Fibroblast of skin of right quadriceps (primary cell): ENCODE data around the gene JAKMIP3.
"Not testable (repeated sequence)": the region's sequence is repeated elsewhere in the genome, so short reads cannot be mapped to it uniquely, and the experiment has no call there.

ENCODE experiments used
- DNase-seq: peaks from one replicate; pipeline ENCODE4 v3.0.0-alpha.2; 2013

Gene JAKMIP3

GRCh38 chr10:132066812-132067211 is 1.1 kb downstream of the JAKMIP3 start:
- DNase-seq, result no peak

GRCh38 chr10:132068431-132069121 is 2.8 kb downstream of the JAKMIP3 start:
- DNase-seq, result no peak

DNA sequence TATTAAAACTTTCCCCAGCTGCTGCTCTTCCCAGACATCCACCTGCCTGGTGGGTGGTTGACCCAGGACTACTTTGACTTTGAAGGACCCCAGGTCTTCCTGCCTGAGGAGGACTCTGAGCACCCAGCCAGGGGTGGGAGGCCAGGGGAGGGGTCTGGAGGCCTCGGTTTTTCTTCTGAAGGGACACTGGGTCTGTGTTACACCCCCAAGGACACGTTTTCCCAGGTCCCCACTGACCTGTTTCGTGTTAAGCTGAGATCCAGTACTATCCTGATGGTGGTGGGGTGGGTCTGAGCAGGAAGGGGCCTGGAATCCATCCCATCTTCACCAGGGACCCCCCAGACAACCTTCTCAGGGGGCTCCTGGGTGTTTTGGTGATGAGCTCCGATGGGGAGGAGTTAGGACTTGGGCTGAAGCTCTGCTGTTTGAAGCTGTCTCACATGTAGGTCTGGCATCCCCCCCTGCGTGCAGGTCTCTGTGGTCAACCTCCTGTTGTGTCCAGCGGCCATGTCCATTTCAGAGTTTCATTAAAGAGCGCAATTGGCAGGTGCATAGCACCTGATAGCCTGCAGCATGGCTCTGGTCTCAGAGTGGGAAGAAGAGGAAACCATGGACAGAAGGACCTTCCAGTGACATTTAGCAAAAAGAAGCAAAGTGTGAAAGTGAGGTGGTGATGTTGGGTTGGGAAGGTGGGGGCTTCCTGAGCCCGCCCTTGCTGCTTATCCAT is 3.5 kb downstream of the JAKMIP3 start:
- DNase-seq, result no peak

DNA sequence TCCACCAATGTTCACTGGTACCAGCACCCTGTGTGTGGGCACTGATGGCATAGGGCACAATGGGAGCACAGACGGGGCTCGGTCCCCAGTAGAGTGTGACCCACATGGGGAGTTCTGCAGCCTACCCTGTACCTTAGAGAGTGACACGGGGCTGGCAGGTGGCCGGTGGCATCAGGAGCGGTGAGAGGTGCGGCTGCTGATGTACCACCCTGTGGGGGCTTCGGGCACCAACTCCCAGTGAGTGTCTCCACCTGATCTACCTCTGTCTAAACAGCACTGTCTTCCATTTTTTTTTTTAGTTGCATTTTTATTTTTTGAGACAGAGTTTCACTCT is 4.1 kb downstream of the JAKMIP3 start:
- DNase-seq, result no peak

DNA sequence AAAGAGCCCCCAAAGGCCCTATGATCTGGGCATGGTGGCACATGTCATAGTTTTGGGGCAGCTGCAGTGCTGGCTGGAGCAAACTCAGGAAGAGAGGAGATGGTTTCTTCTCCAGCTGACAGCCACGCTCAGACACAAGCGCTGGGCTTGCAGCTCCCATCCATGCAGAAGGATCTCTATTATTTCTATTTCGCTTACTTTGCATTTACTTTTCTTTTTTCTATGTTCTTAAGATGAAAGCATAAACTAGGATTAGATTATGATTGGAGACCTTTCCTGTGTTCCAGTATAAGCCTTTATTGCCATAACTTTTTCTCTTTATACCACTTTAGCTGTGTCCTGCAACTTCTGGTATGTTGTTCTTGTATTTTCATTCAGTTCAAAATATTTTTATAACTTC is 5.0 kb downstream of the JAKMIP3 start:
- DNase-seq, result no peak

- DNase-seq, result no peak
These were observed 5.9 kb downstream of the JAKMIP3 start for GRCh38 chr10:132071667-132072066.

GRCh38 chr10:132075909-132076577 is 10.3 kb downstream of the JAKMIP3 start:
- DNase-seq, result no peak

GRCh38 chr10:132076578-132077081 is 10.9 kb downstream of the JAKMIP3 start:
- no peak for DNase-seq

- DNase-seq, result no peak
These were observed 11.3 kb downstream of the JAKMIP3 start for GRCh38 chr10:132077091-132077490.

DNA sequence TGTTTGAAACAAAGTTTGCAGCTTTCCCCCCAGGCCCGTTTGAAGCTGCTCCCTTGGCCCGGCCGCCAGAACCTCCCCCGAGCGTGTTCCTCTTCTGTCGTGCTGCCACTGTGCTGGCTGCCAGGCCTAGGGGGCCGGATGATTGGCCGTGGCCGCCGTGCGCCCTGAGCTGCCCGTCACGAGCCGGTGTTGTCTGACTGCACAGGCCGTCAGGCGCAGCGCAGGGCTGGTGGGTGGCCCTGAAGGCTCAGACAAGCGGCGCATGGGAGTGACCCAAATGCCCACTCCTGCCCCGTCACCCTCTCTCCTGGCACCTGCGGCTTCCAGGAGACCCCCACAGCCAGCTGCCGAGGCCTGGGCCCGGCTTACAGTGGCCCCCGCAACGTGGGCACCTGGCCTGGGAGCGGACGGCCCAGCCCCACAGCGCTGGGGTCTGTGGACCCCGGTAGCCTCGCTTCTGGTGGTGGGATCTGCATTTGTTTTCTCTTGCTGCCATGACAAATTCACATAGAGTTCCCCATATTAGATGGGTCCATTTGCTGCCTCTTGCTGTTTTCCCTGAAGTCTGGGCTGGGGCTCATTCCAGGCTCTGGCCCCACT is 13.1 kb downstream of the JAKMIP3 start:
- DNase-seq, result no peak

- not testable (repeated sequence) for DNase-seq
These were observed 18.6 kb downstream of the JAKMIP3 start for GRCh38 chr10:132084384-132084783.

GRCh38 chr10:132093236-132093635 is 27.5 kb downstream of the JAKMIP3 start:
- not testable (repeated sequence) for DNase-seq

DNA sequence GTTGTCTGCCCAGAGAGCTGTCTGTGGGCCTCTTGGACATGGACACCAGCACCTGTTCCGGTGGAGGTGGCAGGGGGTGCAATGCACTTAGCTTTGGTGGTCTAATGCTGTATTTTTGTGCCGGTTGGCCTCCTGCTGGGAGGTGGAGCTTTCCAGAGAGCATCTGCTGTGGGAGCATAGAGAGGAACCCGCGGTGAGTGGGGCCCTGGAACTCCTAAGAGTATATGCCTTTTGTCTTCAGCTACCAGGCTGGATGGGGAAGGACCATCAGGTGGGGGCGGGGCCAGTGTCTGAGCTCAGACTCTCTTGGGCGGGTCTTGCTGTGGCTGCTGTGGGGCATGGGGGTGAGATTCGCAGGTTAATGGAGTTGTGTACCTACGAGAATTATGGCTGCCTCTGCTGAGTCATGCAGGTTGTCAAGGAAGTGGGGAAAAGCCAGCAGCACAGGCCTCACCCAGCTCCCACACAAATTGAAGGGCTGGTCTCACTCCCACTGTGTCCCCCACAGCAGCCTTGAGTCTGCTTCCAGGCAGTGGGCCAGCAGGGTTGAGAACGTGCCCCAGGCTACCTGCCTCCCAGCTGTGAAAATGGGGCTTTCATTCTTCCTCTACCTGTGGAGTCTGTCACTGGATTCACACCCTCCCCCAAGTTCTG is 29.0 kb downstream of the JAKMIP3 start:
- DNase-seq, result no peak

- no peak for DNase-seq
These were observed 29.8 kb downstream of the JAKMIP3 start for GRCh38 chr10:132095403-132096113.

GRCh38 chr10:132096223-132096622 is 30.5 kb downstream of the JAKMIP3 start:
- peak; percentile 3 for DNase-seq

- no peak for DNase-seq
These were observed 31.2 kb downstream of the JAKMIP3 start for GRCh38 chr10:132096863-132097478.

DNA sequence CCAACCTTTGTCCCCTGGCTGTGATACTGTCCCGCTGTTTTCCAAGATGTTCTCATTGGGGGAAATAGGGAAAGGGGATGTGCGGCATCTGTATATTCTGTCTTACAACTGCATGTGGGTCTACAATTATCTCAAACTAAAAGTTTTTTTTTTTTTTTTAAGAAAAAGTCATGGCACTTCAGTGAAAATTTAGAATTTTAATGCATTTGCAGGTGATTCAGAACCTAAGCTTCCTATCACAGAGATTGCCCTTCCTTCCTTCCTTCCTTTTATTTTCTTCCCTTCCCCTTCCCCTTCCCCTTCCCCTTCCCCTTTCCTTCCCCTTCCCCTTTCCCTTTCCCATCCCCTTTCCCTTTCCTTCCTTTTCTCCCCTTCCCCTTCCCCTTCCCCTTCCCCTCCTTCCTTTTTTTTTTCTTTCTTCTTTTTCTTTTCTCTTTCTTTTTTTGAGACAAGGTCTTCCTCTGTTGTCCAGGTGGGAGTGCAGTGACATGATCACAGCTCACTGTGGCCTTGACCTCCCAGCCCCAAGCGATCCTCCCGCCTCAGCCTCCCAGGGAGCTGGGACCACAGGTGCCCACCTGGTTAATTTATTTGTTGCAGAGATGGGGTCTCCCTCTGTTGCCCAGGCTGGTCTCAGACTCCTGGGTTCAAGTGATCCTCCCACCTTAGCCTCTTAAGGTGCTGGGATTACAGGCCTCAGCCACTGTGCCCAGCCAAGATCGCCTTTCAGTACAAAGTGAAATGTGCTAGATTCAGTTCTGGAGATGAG is 32.0 kb downstream of the JAKMIP3 start:
- DNase-seq, result no peak

GRCh38 chr10:132098539-132099388 is 33.0 kb downstream of the JAKMIP3 start:
- no peak for DNase-seq

GRCh38 chr10:132099389-132100090 is 33.8 kb downstream of the JAKMIP3 start:
- DNase-seq, result no peak
